ENCODE results near the gene ITGB5.
A peak's percentile ranks its signal among the peaks of the same experiment; 100 is the strongest.
"Not testable (repeated sequence)": the region's sequence is repeated elsewhere in the genome, so short reads cannot be mapped to it uniquely, and the experiment has no call there.

- TF ChIP-seq, protein P1, sequence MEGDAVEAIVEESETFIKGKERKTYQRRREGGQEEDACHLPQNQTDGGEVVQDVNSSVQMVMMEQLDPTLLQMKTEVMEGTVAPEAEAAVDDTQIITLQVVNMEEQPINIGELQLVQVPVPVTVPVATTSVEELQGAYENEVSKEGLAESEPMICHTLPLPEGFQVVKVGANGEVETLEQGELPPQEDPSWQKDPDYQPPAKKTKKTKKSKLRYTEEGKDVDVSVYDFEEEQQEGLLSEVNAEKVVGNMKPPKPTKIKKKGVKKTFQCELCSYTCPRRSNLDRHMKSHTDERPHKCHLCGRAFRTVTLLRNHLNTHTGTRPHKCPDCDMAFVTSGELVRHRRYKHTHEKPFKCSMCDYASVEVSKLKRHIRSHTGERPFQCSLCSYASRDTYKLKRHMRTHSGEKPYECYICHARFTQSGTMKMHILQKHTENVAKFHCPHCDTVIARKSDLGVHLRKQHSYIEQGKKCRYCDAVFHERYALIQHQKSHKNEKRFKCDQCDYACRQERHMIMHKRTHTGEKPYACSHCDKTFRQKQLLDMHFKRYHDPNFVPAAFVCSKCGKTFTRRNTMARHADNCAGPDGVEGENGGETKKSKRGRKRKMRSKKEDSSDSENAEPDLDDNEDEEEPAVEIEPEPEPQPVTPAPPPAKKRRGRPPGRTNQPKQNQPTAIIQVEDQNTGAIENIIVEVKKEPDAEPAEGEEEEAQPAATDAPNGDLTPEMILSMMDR (IDR thresholded peaks at IDR 0.05; ENCODE audit: low read depth, low read length, missing input control): peak; percentile 18
- not testable (repeated sequence) for TF ChIP-seq ZBTB33 (IDR thresholded peaks at IDR 0.05); TAF1 (conservative IDR thresholded peaks at IDR 0.05); JUND (IDR thresholded peaks at IDR 0.05); MAX (IDR thresholded peaks at IDR 0.05); SP1 (IDR thresholded peaks at IDR 0.05); GABPA (IDR thresholded peaks at IDR 0.05 in 1 of 2, conservative IDR thresholded peaks at IDR 0.05 in 1 of 2); HNF4A (conservative IDR thresholded peaks at IDR 0.05); FOXA1 (IDR thresholded peaks at IDR 0.05); FOXA2 (IDR thresholded peaks at IDR 0.05); EGR1 (IDR thresholded peaks at IDR 0.05; ENCODE audit: low read depth in 2 of 2); YY1 (IDR thresholded peaks at IDR 0.05)
- TF ChIP-seq RAD21 (IDR thresholded peaks at IDR 0.05): peak in 1 of 2 donors; percentile 45
These were observed 59.5 kb downstream of the ITGB5 start for GRCh38 chr3:124827476-124828206.

Data from liver (tissue), 3 donors.